ENCODE data around the gene CRKL. TPM values are rescaled to one million over a fixed set of nuclear protein-coding genes. Genes with fewer than 3 reads are reported as not detected.

The CRKL gene
- total and polyA plus RNA-seq, 12 donors = 19.2 to 76.9 (median 54.4) TPM

DNA sequence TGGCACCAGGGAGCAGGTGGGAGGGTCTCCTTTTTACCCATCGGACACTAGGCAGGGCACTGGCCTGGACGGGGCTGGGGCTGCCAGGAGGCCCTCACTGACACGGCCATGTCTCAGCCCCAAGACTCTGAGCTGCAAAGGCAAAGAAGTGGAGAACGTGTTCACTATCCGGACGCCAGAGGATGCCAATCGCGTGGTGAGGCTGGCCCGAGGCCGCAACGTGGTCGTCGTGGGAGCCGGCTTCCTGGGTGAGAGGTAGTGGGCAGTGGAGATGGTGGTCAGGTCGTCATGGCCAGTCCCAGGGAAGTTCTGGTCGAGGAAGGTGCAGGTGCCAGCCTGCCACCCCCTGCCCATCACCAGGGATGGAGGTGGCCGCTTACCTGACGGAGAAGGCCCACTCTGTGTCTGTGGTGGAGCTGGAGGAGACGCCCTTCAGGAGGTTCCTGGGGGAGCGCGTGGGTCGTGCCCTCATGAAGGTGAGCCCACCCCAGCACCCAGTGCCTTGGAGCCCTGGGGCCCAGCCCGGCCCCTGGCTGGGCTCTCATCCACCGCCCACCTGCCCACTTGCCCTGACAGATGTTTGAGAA is 59.2 kb downstream of the CRKL start:
- Histone ChIP-seq H3K9me3 (peaks cover 0 to 10% (median 6%) of the 10 kb centered on the region in 11 donors), H3K4me3 (no peak overlapping the region), H3K4me1 (peaks cover 13 to 35% (median 21%) of the 10 kb centered on the region in 9 donors), H3K27me3 (no peaks in the 10 kb centered on the region), H3K27ac (no peak overlapping the region), H3K36me3 (no peaks in the 10 kb centered on the region)
- no peak for ATAC-seq
- intact Hi-C loops (cut with DNase I) = no loop called here
- 82 to 83% methylated on average over 24 of the region's 24 CpGs for WGBS, 2 donors
- TF ChIP-seq, protein P1, sequence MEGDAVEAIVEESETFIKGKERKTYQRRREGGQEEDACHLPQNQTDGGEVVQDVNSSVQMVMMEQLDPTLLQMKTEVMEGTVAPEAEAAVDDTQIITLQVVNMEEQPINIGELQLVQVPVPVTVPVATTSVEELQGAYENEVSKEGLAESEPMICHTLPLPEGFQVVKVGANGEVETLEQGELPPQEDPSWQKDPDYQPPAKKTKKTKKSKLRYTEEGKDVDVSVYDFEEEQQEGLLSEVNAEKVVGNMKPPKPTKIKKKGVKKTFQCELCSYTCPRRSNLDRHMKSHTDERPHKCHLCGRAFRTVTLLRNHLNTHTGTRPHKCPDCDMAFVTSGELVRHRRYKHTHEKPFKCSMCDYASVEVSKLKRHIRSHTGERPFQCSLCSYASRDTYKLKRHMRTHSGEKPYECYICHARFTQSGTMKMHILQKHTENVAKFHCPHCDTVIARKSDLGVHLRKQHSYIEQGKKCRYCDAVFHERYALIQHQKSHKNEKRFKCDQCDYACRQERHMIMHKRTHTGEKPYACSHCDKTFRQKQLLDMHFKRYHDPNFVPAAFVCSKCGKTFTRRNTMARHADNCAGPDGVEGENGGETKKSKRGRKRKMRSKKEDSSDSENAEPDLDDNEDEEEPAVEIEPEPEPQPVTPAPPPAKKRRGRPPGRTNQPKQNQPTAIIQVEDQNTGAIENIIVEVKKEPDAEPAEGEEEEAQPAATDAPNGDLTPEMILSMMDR (IDR thresholded peaks at IDR 0.05) = no peak
- DNase-seq = no peak

DNA sequence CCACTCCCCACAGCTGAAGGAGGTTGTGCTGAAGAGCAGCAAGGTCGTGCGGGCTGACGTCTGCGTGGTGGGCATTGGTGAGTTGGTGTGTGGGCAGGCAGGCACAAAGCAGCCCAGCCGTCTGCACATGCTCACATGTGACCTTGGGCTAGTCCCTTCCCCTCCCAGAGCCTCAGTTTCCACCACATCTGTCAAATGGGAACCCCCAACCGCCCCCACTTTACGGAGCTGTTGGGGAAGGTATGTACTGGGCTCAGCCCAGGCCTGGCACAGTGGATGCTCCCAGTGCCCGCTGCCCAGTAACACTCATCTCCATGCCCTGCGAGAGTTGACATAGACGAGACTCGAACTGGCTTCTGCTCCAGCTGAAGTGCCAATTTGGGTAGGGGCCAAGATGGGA is 59.8 kb downstream of the CRKL start:
- no peak overlapping the region for H3K27ac ChIP-seq
- peaks cover 0 to 10% (median 6%) of the 10 kb centered on the region in 11 donors for H3K9me3 ChIP-seq
- no peak for ATAC-seq
- no peaks in the 10 kb centered on the region for H3K36me3 ChIP-seq
- intact Hi-C loops (cut with DNase I) = no loop called here
- no peak for DNase-seq
- no peaks in the 10 kb centered on the region for H3K27me3 ChIP-seq
- peaks cover 15 to 36% (median 23%) of the 10 kb centered on the region in 9 donors for H3K4me1 ChIP-seq
- no peak overlapping the region for H3K4me3 ChIP-seq
- 78 to 80% methylated on average over 11 of the region's 11 CpGs for WGBS, 2 donors
- TF ChIP-seq, protein P1 (IDR thresholded peaks at IDR 0.05) = no peak

DNA sequence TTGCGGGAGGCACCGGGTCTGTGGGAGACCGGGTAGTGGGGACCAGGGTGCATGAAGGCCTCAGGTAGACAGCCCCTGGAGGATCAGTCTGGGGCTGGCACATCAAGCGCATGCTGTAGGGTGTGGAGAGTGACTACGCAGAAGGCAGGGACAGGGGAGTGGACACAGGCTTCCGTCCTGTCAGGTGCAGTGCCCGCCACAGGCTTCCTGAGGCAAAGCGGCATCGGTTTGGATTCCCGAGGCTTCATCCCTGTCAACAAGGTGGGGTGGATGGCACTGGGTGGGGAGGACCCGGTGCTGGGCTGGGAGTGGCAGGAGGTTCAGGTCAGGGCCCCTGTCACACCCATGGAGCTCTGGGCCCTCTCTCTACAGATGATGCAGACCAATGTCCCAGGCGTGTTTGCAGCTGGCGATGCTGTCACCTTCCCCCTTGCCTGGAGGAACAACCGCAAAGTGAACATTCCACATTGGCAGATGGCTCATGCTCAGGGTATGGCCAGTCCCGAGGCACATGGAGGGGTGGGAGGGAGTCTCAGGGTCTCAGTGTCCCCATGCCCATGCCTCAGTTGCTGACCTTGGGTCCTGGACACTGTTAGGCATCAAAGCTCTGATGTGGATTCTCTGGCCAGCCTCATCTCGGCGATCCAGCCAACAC is 60.4 kb downstream of the CRKL start:
- H3K4me3 ChIP-seq = no peak overlapping the region
- TF ChIP-seq, protein P1 (IDR thresholded peaks at IDR 0.05) = no peak
- H3K9me3 ChIP-seq = peaks cover 0 to 10% (median 6%) of the 10 kb centered on the region in 11 donors
- H3K4me1 ChIP-seq = peaks cover 15 to 33% (median 24%) of the 10 kb centered on the region in 9 donors
- no peak for ATAC-seq
- 87 to 90% methylated on average over 17 of the region's 17 CpGs for WGBS, 2 donors
- DNase-seq = no peak
- H3K36me3 ChIP-seq = no peaks in the 10 kb centered on the region
- H3K27ac ChIP-seq = no peak overlapping the region
- intact Hi-C loops (cut with DNase I) = no loop called here
- no peaks in the 10 kb centered on the region for H3K27me3 ChIP-seq

DNA sequence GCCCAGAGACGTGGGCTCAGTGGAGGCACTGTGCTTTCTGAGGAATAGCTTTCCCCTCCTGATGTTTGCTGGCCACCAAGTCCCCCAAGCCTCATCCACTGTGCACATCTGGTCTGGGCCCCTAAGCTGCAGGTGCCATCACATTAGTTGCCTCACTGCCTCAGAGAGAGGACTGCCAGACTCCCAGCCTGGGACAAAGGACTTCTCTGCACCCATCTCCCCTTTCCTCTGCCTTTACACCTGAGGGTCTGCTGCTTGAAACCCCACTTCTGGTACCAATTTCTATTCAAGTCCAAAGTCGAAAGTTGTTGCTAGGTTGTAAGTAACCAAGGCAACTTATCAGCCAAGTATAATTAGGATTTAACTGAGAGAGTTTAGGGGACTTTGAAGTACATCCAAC is 61.2 kb downstream of the CRKL start:
- Histone ChIP-seq H3K27me3 (no peaks in the 10 kb centered on the region), H3K9me3 (peaks cover 0 to 10% (median 6%) of the 10 kb centered on the region in 11 donors), H3K4me3 (no peak overlapping the region), H3K4me1 (peaks cover 20 to 36% (median 32%) of the 10 kb centered on the region in 9 donors), H3K27ac (no peak overlapping the region), H3K36me3 (peaks cover 0 to 1% (median 0%) of the 10 kb centered on the region in 9 donors)
- 86 to 88% methylated on average over 2 of the region's 2 CpGs for WGBS, 2 donors
- no peak for ATAC-seq
- no peak for DNase-seq
- intact Hi-C loops (cut with DNase I) = no loop called here
- TF ChIP-seq, protein P1 (IDR thresholded peaks at IDR 0.05) = no peak
